Measurements from ENCODE around the gene HSD11B1L.
"Not testable (repeated sequence)": the region's sequence is repeated elsewhere in the genome, so short reads cannot be mapped to it uniquely, and the experiment has no call there.

The HSD11B1L gene

GRCh38 chr19:5688262-5688881, 7.5 kb downstream of the HSD11B1L start:
- DNase-seq, result not testable (repeated sequence)

- DNase-seq, result peak; percentile 98 to 99
Observed at GRCh38 chr19:5690125-5690954, 9.5 kb downstream of the HSD11B1L start, which contains the start of gene RPL36. Gene RPL36, plus strand, starts transcription at chr19:5690295. Its CDS starts 213 bp downstream, at chr19:5690508.

DNA sequence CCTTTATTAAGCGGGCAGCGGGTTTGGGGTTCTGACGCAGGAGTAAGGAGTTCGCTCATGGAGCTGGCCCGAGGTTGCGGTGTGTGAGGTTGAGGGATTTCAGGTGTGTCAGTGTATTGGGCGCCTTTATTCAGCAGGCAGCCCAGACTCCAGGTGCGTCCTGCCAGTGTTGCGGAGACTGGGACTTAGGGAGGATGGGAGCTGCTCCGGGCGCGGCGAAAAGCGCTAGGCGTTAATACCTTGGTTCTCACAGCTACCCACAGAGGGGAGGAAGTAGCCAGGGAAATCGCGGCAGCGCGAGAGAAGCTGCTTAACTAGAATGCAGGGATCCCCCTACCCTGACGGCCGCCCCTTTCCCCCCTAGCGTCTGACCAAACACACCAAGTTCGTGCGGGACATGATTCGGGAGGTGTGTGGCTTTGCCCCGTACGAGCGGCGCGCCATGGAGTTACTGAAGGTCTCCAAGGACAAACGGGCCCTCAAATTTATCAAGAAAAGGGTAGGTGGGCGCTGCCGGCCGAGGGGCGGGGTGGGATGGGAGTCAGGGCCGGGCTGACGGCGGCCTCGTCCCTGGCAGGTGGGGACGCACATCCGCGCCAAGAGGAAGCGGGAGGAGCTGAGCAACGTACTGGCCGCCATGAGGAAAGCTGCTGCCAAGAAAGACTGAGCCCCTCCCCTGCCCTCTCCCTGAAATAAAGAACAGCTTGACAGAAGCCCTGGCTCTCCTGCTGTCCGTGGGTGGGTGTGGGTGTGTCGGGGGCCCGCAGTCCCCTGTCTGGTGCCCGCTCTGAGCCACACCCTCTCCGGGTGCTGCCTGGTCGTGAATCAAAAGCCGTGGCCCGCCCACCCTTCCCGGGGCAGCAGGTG, 10.4 kb downstream of the HSD11B1L start:
- DNase-seq, result peak; percentile 19 to 49

GRCh38 chr19:5691822-5692722, 11.2 kb downstream of the HSD11B1L start:
- no peak for DNase-seq

DNA sequence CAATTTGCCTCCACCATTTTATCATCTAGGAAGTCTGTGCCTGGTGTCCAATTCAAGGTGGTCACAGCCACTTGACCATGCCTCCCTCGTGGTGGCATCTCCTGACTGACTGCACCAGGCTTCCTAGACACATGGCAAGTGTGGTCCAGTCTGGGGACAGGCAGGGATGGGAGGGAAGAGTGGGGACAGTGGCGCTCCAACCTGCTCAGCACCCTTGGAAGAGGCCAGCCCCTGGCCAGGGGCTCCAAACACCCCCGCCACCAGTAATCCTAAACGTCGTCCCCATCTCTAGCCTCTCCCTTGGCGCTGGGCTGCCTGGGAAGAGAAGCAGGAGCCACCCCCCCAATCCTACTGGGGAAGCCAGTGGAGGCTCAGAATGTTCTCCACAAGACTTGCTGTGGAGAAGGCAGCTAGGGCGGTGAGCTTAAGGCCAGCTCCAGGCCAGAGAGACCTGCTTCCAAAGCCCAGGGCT, 11.9 kb downstream of the HSD11B1L start:
- DNase-seq, result no peak

GRCh38 chr19:5693195-5694166, 12.7 kb downstream of the HSD11B1L start:
- no peak for DNase-seq

DNA sequence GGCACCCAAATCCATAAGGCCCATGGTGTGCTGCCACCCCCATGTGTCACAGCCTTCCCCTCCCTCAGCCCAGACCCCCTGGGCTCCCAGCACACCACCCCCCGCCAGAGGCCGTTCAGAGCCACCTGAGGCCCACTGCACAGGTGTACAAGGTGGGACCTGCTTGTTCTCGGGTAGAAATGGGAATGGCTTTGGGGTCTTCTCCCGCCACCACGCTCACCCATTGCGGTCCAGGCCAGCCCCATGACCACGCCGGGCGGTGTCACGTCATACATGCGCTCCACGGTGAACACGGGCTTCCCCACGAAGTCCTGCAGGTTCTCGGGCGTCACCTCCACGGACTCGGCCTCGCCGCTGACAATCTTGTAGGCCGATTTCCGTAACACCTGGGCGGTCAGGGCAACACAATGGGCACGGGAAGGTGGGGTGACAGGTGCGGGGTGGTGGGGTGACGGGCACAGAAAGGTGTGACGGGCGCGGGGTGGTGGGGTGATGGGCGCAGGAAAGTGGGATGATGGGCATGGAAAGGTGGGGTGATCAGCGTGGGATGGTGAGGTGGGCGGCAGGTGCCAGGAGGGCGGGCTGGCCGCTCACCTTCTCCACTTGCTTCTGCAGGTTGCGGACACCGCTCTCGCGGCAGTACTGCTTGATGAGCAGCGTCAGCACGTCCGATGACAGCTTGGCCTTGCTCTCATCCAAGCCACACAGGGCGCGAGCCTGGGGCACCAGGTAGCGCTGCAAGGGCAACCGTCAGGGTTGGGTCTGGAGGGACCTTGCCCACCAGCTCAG, 13.5 kb downstream of the HSD11B1L start:
- DNase-seq, result no peak

- no peak for DNase-seq
Observed at GRCh38 chr19:5694956-5695648, 14.3 kb downstream of the HSD11B1L start.

GRCh38 chr19:5695649-5696195, 14.9 kb downstream of the HSD11B1L start:
- no peak for DNase-seq

GRCh38 chr19:5696196-5697021, 15.6 kb downstream of the HSD11B1L start:
- DNase-seq, result no peak

- DNase-seq, result no peak
Observed at GRCh38 chr19:5697022-5697889, 16.4 kb downstream of the HSD11B1L start.

DNA sequence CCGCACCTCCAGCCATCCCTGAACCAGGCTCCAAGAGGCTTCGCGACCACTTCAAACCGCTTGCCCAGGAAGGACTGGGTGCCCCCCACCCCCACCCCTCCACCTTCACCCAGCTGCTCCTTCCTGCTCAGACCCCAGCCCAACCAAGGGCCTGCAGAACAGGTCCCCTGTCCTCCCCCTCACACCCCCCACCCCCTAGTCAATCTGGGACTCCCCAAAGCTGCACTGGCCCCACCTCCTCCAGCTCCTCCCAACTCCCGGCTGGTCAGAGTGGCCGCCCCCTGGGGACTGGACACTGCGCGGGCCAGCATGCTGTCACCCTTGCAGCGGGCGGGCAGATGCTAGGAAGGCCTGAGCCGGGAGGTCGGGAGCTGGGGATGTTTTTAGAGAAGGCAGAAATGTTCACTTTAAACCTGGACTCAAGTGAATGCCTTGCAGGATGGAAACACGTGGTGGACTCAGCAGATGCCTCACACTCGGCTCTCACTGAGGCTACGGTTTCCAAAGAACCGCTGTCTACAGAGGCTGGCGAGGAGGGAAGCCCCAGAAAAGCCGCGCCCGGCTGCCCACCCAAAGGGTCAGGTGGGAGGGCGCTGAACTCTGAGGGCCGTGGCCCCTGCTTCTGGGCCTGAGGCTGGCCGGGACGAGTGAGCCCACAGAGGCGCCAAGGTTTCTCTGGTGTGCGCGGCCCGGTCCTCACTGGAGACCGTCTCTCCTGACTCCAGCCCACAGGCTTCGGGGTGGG, 17.2 kb downstream of the HSD11B1L start:
- no peak for DNase-seq

GRCh38 chr19:5698635-5699422, 18.0 kb downstream of the HSD11B1L start:
- DNase-seq, result no peak

GRCh38 chr19:5700455-5701092, 19.7 kb downstream of the HSD11B1L start:
- DNase-seq, result no peak

GRCh38 chr19:5702053-5702410, 21.2 kb downstream of the HSD11B1L start:
- DNase-seq, result not testable (repeated sequence)

All from CD4-positive, alpha-beta T cell treated with Interleukin-4 for 1 hour (primary cell).